ENCODE results near the gene CFHR2. TPM values are rescaled to one million over a fixed set of nuclear protein-coding genes. Genes with fewer than 3 reads are reported as not detected.
"Not testable (repeated sequence)": the region's sequence is repeated elsewhere in the genome, so short reads cannot be mapped to it uniquely, and the experiment has no call there.

Gene CFHR2
- total RNA-seq, 4 donors from 2014 or later = not detected

DNA sequence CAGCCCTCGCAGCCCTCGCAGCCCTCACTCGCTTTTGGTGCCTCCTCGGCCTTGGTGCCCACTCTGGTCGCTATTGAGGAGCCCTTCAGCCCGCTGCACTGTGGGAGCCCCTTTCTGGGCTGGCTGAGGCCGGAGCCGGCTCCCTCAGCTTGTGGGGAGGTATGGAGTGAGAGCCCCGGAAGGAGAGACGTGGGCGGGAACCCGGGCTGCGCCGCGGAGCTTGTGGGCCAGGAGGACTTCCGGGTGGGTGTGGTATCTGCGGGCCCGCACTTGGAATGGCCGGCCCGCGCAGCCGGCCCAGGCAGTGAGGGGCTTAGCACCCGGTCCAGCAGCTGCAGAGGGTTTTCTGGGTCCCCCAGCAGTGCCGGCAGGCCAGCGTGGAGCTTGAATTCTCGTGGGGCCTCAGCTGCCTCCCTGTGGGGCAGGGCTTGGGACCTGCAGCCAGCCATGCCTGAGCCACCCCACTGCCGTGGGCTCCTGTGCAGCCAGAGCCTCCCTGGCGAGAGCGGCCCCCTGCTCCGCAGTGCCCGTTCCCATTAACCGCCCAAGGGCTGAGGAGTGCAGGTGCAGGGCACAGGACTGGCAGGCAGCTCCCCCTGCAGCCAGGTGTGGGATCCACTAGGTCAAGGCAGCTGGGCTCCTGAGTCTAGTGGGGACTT is 9.9 kb upstream of the CFHR2 start:
- Histone ChIP-seq H3K9me3 (peaks cover 0 to 7% (median 0%) of the 10 kb centered on the region in 3 donors), H3K36me3 (no peaks in the 10 kb centered on the region), H3K4me1 (no peaks in the 10 kb centered on the region), H3K4me3 (no peak overlapping the region), H3K27me3 (no peaks in the 10 kb centered on the region), H3K27ac (no peak overlapping the region)
- no peak for DNase-seq
- 57% methylated on average over 4 of the region's 32 CpGs; no CpG with 5 or more reads in 1 of the 2 donors for WGBS, 2 donors
- TF ChIP-seq POLR2A (IDR thresholded peaks at IDR 0.05) (no peak), CTCF (IDR thresholded peaks at IDR 0.05) (no peak)
- intact Hi-C loops (cut with DNase I) = no loop called here

- H3K36me3 ChIP-seq; H3K27ac ChIP-seq; DNase-seq; H3K9me3 ChIP-seq; H3K27me3 ChIP-seq; intact Hi-C loops (cut with DNase I); H3K4me3 ChIP-seq; H3K4me1 ChIP-seq: not testable (repeated sequence)
- 0% methylated on average over 1 of the region's 6 CpGs; no CpG with 5 or more reads in 1 of the 2 donors for WGBS, 2 donors
These were observed 2.1 kb upstream of the CFHR2 start for GRCh38 chr1:196941474-196941873.

- Histone ChIP-seq H3K36me3 (no peaks in the 10 kb centered on the region), H3K4me3 (no peak overlapping the region), H3K9me3 (no peaks in the 10 kb centered on the region), H3K4me1 (no peaks in the 10 kb centered on the region), H3K27me3 (no peaks in the 10 kb centered on the region), H3K27ac (no peak overlapping the region)
- DNase-seq = no peak
- WGBS, 2 donors = 46 to 53% methylated on average over 2 of the region's 2 CpGs
- TF ChIP-seq CTCF (IDR thresholded peaks at IDR 0.05) = no peak
- no peak for TF ChIP-seq POLR2A (IDR thresholded peaks at IDR 0.05)
- intact Hi-C loops (cut with DNase I) = no loop called here
These were observed 8.3 kb downstream of the CFHR2 start for GRCh38 chr1:196951711-196952394.

- WGBS, 2 donors = 41 to 47% methylated on average over 2 of the region's 2 CpGs
- no peaks in the 10 kb centered on the region for H3K27me3 ChIP-seq
- TF ChIP-seq POLR2A (IDR thresholded peaks at IDR 0.05) (no peak), CTCF (IDR thresholded peaks at IDR 0.05) (no peak)
- DNase-seq = no peak
- intact Hi-C loops (cut with DNase I) = no loop called here
- no peak overlapping the region for H3K27ac ChIP-seq
- H3K9me3 ChIP-seq = no peaks in the 10 kb centered on the region
- H3K4me3 ChIP-seq = no peak overlapping the region
- no peaks in the 10 kb centered on the region for H3K4me1 ChIP-seq
- H3K36me3 ChIP-seq = no peaks in the 10 kb centered on the region
These were observed 11.2 kb downstream of the CFHR2 start for GRCh38 chr1:196954778-196955177.

DNA sequence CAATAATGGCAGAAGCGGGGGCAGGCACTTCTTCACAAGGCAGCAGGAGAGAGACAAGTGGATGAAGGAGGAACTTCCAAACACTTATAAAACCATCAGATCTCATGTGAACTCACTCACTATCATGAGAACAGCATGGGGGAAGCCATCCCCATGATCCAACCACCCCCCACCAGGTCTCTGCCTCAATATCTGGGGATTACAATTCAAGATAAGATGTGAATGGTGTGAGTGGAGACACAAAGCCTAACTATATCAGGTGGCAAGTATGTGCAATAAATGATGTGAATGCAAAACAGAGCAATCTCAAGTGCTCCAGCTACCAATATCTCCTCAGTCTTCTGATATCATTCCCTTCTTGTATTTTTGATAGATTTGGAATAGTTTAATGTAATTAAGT is 12.4 kb downstream of the CFHR2 start:
- Histone ChIP-seq H3K4me3 (no peak overlapping the region), H3K36me3 (no peaks in the 10 kb centered on the region), H3K27ac (no peak overlapping the region), H3K27me3 (no peaks in the 10 kb centered on the region), H3K9me3 (no peaks in the 10 kb centered on the region), H3K4me1 (no peaks in the 10 kb centered on the region)
- 90 to 95% methylated on average over 1 of the region's 1 CpG for WGBS, 2 donors
- intact Hi-C loops (cut with DNase I) = no loop called here
- TF ChIP-seq POLR2A (IDR thresholded peaks at IDR 0.05) (no peak), CTCF (IDR thresholded peaks at IDR 0.05) (no peak)
- DNase-seq = no peak

Data from esophagus squamous epithelium (tissue), 5 donors.